BJ (cell line): Measurements from ENCODE around the gene SORCS1. TPM values are rescaled to one million over a fixed set of nuclear protein-coding genes. Genes with fewer than 3 reads are reported as not detected.

Experiments used
- CTCF ChIA-PET: fragments of 350-600 bp; formaldehyde crosslinking; extraction: SDS; loops from one replicate; lab custom pipeline; 2021; ENCODE audit warnings: antibody characterized with exemption, inconsistent platforms; lab: Yijun Ruan, JAX
- POLR2A ChIA-PET: fragments of 300-600 bp; sonication (Branson Sonifier 250); formaldehyde crosslinking; extraction: SDS; loops from one replicate; lab custom pipeline; 2021; ENCODE audit warnings: antibody characterized with exemption; lab: Charles Lee
- DNase-seq: peaks from one replicate; pipeline ENCODE4 v3.0.0-alpha.2; 2011; ENCODE audit warnings: low read depth
- H3K27me3 ChIP-seq: 2 replicates; pipeline ENCODE4 v1.6.0; 2011; ENCODE audit warnings: low read length; ENCODE audit not compliant: control insufficient read depth, insufficient read depth
- H3K36me3 ChIP-seq: 2 replicates; pipeline ENCODE4 v1.5.1; 2011; ENCODE audit warnings: low read length; ENCODE audit not compliant: control insufficient read depth, insufficient read depth
- H3K4me3 ChIP-seq: 2 replicates; pipeline ENCODE4 v1.5.1; 2011; ENCODE audit warnings: low read depth, mild to moderate bottlenecking, control low read depth, low read length
- CTCF ChIP-seq: IDR thresholded peaks from 2 replicates; pipeline ENCODE4 v1.5.1; 2011; ENCODE audit warnings: low read depth, mild to moderate bottlenecking, control low read depth, inconsistent platforms, low read length, moderate library complexity; ENCODE audit not compliant: insufficient read depth
- polyA plus RNA-seq: library from polyadenylated mRNA; depleted of rRNA; stranded (reverse); fragments of >200 nt; gene quantifications from 2 replicates; pipeline ENCODE4 v1.2.3, GENCODE V29; 2011

SORCS1 gene
- polyA plus RNA-seq, 1 experiment, result 0.01 TPM

GRCh38 chr10:106593876-106594275 is 570.6 kb downstream of the SORCS1 start:
- no peaks in the 10 kb centered on the region for H3K36me3 ChIP-seq
- no peak for TF ChIP-seq CTCF
- no peak overlapping the region for H3K4me3 ChIP-seq
- no peaks in the 10 kb centered on the region for H3K27me3 ChIP-seq
- DNase-seq, result no peak
- POLR2A ChIA-PET, result no interaction called here
- CTCF ChIA-PET, result no interaction called here

DNA sequence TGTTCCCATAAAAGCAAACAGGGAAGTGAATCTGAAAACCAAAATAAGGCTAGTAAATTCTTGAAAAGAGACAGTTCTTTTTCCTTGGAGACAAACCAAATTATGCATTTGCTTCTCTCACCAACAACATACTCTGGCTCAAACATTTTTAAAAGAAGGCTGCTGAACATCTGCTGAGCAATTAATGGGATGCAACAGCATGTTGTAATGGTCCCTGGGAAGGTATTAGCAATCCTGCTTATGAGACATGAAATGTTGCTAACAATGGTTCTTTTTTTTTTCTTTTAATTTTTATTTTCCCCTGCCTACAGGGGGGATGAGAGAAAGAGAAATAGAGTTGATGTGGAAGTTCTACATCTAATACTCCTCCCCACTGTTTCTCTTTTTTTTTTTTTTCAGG is 572.1 kb downstream of the SORCS1 start:
- ChIA-PET POLR2A (no interaction called here), CTCF (no interaction called here)
- Histone ChIP-seq H3K36me3 (no peaks in the 10 kb centered on the region), H3K4me3 (no peak overlapping the region), H3K27me3 (no peaks in the 10 kb centered on the region)
- no peak for TF ChIP-seq CTCF
- DNase-seq, result no peak

GRCh38 chr10:106582291-106582690 is 582.2 kb downstream of the SORCS1 start:
- H3K27me3 ChIP-seq, result no peaks in the 10 kb centered on the region
- TF ChIP-seq CTCF, result no peak
- CTCF ChIA-PET, result interaction anchor here (0.6 kb wide), 1 partner anchor 26 kb away, joined by 3 read pairs; no protein-coding TSS in a partner anchor
- POLR2A ChIA-PET, result no interaction called here
- H3K4me3 ChIP-seq, result no peak overlapping the region
- no peaks in the 10 kb centered on the region for H3K36me3 ChIP-seq
- DNase-seq, result no peak

GRCh38 chr10:106577756-106578155 is 586.8 kb downstream of the SORCS1 start:
- no peaks in the 10 kb centered on the region for H3K36me3 ChIP-seq
- CTCF ChIA-PET, result no interaction called here
- TF ChIP-seq CTCF, result no peak
- no peaks in the 10 kb centered on the region for H3K27me3 ChIP-seq
- no peak overlapping the region for H3K4me3 ChIP-seq
- DNase-seq, result no peak
- POLR2A ChIA-PET, result no interaction called here

DNA sequence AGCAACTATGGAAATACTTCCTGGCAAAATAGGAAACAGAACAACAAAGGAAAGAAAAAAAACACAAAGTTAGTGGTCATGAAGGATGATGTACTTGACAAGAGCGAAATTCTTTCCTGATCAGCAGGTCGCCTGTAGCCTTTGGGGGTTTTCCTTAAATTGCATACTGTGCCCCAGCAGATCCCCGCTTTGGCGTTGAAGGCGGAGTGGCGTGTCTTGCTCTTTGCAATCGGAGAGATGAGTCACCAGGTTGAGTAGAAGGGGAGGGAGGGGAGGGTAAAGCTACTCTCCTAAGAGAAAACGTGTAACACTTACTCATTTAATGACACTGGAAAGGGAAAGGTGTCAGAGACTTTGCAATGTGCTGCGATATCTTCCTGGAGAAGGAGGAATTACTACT is 587.2 kb downstream of the SORCS1 start:
- CTCF ChIA-PET, result no interaction called here
- Histone ChIP-seq H3K27me3 (no peaks in the 10 kb centered on the region), H3K4me3 (no peak overlapping the region), H3K36me3 (no peaks in the 10 kb centered on the region)
- DNase-seq, result no peak
- POLR2A ChIA-PET, result no interaction called here
- TF ChIP-seq CTCF, result no peak
